HG03354 (cell line): ENCODE measurements around the gene HMOX1.
"Not testable (repeated sequence)": the region's sequence is repeated elsewhere in the genome, so short reads cannot be mapped to it uniquely, and the experiment has no call there.

ENCODE experiments used
- ATAC-seq: cut with Tn5 transposase; IDR thresholded peaks from one replicate; pipeline ENCODE4 v1.9.1; 2021; ENCODE audit warnings: mild to moderate bottlenecking; ENCODE audit not compliant: unreplicated experiment, poor library complexity, severe bottlenecking

Gene HMOX1

DNA sequence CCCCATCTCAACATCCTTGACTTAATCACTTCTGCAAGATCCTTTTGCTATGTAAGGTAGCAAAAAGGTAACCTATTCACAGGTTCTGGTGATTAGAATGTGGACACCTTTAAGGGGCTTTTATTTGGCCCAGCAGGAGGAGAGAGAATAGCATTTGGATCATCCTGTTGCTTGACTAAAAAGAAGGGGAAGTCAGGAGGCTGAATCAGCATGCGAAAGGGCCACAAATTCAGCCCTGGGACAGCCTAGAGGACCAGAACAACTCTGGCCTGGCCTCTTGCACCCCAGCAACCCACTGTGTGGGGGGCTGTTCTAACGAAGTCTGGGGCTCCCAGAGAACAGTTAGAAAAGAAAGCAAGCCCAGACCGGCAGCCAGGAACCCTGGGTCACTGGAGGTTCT, 3.2 kb upstream of the HMOX1 start:
- ATAC-seq, result no peak

DNA sequence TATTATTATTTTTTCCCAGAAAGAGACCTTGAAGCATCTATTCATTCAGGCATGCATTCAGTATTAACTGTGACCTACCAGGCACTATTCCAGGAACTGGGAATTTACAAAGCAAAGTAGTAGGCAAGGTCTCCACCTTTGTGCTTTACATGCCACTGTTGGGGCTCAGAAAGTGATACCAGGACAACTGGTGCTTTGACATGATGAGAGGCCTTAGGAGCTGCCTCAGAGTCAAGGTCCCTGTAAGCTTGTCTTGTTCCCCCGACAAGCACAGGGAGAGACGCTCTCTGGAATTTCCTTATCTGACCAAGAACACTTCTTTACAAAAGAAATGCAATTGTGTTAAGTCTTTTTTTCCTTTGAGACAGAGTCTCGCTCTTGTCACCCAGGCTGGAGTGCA, 2.3 kb upstream of the HMOX1 start:
- no peak for ATAC-seq

DNA sequence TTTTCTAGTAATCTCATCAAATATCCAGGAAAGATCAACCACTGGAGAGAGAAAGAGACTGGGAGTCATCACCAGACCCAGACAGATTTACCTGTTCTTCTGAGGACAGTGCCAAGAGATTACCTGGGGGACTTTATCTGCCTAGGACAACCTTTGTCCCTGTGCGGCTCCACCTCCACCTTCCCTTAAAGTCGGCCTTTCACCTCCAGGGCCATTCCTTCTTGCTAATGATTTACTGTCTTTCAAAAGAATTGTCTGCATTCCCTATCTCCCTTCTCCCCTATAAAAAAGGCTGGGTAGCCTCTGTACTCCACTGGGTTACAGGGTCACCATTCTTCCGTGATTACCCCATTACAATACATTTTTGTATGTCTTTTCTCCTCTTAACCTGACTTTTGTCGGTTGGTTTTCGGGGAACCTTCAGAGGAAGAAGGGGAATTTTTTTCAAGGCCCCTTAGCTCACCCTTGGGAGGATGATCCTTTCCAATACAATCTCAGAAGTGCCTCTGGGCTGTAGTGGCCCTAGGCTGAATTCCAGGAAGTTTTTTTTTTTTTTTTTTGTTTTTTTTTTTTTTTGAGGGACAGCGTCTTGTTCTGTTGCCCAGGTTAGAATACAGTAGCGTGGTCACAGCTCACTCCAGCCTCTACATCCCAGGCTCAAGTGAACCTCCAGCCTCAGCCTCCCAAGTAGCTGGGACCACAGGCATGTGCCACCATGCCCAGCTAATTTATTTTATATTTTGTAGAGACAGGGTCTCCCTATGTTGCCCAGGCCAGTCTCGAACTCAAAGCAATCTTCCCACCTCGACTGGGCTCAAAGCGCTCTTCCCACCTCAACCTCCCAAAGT, 1.5 kb upstream of the HMOX1 start:
- no peak for ATAC-seq

DNA sequence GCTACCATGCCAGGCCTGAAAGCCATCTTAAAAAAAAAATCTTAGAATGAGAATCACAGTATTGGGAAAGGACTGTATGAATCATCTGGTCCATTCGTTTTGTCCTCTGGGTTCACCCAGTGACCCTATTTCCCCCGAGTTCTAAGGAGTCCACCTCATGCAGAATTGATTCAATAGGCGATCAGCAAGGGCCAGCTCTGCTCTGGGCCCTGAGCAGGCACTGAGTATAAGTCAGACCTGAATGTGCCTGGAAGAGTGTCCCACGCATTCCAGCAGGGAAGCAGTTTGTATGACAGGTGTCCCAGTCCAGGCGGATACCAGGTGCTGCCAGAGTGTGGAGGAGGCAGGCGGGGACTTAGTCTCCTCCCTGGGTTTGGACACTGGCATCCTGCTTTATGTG, 883 bp upstream of the HMOX1 start:
- ATAC-seq, result no peak

DNA sequence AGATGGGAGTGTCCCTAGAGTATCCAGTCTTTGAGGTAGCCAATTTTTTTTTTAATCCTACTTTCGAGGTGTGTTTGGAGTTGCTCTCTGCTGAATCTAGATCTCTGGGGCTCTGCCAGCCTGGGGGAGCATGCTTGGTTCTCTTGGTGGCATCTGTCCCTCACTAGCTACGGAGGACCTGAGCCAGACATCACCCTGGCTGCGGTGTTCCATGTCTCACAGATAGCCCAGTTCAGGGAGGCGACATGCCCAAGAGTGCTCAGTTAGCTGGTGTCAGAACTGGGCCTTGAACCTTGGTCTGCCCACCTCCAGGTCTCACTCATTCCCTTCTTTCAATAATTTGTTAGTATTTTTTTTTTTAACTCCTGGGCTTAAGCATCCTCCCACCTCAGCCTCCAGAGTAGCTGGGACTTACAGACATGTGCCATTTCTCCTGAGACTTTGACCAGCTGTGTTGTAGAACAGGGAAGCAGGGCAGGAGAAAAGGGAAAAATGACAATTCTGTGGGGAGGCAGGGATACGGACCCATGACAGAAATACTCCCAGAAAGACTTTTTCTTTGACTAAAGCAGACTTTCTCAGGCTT, 621 bp downstream of the HMOX1 start:
- no peak for ATAC-seq

DNA sequence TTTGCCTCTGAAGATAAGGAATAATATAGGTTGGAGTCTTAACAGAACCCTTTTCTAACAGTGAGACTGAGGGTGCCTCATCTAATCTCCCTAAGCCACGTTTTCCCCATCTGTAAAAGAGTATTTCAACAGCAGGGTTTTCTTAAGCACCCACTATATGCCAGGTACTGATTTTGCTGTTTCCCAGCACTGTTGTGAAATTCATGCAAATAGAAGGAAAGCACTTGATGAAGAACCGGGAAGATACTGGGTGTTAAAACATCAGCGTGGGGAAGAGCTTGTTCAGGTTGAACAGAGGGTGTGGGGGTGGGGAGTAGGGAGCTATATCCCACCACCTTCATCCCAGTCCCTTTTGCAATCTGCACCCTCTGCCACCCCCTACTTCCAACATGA, 2.8 kb downstream of the HMOX1 start:
- ATAC-seq, result no peak

DNA sequence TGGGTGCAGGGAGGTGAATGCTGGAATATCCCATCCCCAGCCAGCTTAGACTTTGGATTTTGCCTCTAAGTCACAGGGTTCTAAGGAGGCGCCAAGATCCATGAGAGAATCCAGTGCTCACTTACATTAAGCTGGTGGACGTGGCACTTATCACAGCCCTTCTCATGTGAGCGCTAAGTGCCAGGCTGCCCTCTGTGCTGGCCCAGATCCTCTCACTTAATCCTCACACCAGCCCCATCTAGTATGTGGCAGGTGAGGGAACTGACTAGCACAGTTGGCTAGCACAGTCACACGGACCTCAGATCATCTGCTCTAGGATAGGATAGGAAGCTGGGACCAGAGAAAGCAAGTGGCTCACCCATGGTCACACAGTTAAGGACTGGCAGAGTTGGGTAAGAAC, 3.6 kb downstream of the HMOX1 start:
- ATAC-seq, result no peak

DNA sequence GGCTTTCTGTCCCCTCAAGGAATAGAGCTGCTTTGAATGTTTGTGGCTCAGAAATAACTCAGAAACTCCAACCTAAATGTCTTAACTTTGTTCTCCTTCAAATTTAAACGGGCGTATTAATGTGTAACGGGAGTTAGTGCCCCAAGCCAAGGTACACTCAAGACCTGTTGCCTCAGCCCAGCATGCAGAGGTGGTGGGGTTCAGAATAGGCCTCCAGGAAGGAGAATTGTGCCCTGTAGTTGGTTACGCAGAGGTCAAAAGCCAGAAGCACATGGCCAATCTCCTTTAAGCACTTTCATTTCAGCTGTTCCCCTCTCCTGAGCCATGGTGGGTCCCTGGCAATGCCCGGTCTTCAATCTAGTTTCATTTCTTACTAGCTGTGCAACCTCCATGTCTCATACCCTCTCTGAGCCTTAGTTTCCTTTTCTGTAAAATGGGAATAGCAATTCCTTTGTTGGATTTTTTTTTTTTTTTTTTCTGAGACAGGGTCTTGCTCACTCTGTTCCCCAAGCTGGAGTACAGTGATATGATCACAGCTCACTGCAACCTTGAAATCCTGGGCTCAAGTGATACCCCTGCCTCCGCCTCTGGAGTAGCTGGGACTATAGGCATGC, 4.2 kb downstream of the HMOX1 start:
- ATAC-seq, result no peak

DNA sequence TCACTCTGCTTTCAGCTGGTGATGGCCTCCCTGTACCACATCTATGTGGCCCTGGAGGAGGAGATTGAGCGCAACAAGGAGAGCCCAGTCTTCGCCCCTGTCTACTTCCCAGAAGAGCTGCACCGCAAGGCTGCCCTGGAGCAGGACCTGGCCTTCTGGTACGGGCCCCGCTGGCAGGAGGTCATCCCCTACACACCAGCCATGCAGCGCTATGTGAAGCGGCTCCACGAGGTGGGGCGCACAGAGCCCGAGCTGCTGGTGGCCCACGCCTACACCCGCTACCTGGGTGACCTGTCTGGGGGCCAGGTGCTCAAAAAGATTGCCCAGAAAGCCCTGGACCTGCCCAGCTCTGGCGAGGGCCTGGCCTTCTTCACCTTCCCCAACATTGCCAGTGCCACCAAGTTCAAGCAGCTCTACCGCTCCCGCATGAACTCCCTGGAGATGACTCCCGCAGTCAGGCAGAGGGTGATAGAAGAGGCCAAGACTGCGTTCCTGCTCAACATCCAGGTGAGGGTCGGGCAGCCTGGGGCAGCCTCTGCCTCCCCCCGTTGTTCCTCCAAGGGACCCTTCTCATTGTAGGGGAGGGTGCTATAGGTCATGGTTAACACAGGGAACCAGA, 5.9 kb downstream of the HMOX1 start:
- ATAC-seq, result no peak

DNA sequence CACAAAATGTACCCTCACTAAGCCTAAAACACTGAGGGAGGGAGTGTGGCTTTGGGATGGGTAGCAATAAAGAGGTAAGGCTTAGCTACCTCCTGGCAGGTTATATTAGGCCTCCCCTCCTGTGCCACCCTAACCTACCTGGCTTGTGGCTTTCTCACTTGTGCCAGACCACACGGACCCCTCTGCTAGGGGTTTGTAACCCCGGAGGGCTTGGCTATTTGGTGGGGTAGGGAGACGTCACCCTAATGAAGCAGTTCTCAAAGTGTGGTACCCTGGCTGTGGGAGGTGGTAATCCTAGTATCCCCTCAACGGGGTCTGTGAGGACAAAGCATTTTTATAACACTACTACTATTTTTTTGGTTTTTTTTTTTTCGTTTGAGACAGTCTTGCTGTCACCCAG, 10.0 kb downstream of the HMOX1 start:
- ATAC-seq, result no peak

DNA sequence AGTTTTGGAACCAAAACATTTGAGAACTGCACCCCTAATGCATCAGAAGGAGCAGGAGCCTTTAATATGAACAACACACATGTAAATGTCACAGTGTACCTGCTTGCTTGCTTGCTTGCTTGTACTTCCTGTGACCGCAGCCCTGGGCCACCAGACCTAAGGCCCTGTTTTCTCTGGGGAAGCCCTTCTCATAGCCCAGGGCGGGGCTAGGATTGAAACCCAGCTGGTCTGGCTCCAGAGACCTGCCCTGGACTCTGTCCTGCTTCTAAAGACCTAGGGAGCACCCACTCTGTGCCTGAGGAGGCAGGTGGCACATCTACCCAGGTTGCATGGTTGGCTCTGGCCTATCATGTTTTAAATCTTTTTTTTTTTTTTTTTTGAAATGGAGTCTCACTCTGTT, 11.5 kb downstream of the HMOX1 start:
- no peak for ATAC-seq

DNA sequence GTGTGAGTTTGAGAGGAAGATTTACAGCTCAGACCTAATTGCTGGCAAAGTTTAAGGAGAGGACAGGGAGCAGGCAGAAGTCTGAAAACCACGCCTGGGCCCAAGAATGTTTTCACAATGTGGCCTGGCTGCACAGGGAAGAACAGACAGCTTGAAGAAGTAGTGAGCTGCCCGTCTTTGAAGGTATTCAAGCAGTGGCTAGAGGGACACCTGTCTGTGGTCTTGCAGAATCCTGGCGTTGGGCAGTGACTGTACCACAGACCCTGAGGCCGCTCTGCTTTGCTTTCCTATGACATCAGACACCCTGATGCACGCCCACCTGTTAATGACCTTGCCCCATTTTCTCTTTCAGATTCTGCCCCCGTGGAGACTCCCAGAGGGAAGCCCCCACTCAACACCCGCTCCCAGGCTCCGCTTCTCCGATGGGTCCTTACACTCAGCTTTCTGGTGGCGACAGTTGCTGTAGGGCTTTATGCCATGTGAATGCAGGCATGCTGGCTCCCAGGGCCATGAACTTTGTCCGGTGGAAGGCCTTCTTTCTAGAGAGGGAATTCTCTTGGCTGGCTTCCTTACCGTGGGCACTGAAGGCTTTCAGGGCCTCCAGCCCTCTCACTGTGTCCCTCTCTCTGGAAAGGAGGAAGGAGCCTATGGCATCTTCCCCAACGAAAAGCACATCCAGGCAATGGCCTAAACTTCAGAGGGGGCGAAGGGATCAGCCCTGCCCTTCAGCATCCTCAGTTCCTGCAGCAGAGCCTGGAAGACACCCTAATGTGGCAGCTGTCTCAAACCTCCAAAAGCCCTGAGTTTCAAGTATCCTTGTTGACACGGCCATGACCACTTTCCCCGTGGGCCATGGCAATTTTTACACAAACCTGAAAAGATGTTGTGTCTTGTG, 12.5 kb downstream of the HMOX1 start:
- no peak for ATAC-seq

DNA sequence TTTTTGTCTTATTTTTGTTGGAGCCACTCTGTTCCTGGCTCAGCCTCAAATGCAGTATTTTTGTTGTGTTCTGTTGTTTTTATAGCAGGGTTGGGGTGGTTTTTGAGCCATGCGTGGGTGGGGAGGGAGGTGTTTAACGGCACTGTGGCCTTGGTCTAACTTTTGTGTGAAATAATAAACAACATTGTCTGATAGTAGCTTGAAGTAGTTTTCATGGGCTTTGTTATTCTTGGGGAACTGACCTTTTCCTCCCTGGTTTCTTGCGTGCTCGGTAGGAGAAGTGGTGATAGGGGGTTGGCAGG, 13.1 kb downstream of the HMOX1 start:
- no peak for ATAC-seq

DNA sequence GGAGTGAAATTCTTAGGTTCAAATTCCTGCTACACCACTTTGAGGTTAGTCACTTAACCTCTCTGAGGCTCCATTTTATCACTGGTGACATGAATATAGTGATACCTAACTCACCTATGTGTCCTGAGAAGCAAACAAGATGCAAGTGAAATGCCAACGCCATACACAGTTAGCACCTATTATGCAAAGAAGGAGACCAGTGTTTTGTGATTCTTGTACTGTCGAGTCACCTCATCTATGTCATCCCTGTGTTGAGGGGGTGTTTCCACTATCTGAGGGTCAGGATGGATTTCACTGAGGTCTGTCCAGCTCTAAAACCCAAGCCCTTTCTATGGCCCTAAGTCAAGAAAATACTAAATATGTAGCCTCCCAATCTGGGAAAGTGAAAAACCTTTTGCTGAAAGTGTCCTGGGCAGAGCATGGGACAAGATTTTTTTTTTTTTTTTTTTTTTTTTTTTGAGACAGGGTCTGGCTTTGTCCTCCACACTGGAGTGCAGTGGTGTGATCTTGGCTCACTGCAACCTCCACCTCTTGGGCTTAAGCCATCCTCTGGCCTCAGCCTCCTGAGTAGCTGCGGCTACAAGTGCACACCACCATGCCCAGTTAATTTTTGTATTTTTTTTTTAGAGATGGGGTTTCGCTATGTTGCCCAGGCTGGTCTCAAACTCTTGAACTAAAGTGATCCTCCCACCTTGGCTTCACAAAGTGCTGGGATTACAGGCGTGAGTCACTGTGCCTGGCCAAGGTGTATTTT, 14.1 kb downstream of the HMOX1 start:
- ATAC-seq, result no peak

DNA sequence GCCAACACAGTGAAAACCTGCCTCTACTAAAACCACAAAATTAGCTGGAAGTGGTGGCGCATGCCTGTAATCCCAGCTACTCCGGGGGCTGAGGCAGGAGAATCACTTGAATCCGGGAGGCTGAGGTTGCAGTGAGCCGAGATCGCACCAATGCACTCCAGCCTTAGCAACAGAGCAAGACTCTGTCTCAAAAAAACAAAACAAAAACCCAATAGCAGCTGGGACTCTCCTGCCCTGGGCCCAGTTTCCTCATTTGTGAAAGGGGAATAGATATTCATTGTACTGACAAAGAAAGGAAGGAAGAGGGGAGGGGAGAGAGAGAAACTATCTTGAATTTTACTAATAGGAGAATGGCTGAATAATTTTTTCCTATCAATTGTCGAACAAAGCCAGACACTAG, 15.7 kb downstream of the HMOX1 start:
- not testable (repeated sequence) for ATAC-seq

DNA sequence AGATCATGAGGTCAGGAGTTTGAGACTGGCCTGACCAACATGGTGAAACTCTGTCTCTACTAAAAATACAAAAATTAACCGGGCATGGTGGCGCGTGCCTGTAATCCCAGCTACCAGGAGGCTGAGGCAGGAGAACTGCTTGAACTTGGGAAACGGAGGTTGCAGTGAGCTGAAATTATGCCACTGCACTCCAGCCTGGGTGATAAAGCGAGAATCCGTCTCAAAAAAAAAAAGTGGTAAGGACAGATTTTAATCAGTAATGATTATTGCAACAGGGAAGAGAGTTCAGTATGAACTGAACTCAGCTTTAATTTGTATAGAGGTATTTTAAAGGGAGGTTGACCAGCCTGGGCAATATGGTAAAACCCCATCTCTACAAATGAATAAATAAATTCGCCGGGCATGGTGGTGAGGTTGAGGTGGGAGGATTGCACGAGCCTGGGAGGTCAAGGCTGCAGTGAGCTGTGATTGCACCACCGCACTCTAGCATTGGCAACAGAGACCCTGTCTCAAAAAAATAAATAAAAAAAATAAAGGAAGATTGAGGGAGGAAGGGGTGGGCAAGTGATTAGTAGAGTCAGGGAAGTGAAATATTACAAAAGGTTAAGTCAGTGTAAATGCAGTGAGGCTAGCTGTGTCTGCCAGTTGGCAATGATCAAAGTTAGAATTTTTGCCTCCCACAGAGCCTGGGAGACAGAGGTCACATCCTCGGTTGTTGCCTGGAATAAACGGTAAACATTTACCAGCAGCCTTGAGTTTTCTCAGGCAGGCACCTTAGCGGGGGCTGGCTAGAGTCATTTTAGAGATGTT, 16.4 kb downstream of the HMOX1 start:
- ATAC-seq, result no peak

DNA sequence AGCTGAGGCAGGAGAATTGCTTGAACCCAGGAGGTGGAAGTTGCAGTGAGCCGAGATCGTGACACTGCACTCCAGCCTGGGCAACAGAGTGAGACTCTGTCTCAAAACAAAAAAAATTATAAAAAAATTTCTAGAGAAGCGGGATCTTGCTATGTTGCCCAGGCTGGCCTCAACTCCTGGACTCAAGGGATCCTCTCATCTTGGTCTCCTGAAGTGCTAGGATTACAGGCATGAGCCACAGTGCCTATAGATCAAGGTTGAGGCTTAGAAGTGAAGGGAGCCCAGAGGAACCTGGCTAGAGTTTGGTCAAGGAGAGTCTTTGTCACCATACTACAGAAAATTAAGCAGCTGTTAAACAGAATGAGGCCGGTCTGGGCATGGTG, 17.7 kb downstream of the HMOX1 start:
- no peak for ATAC-seq

DNA sequence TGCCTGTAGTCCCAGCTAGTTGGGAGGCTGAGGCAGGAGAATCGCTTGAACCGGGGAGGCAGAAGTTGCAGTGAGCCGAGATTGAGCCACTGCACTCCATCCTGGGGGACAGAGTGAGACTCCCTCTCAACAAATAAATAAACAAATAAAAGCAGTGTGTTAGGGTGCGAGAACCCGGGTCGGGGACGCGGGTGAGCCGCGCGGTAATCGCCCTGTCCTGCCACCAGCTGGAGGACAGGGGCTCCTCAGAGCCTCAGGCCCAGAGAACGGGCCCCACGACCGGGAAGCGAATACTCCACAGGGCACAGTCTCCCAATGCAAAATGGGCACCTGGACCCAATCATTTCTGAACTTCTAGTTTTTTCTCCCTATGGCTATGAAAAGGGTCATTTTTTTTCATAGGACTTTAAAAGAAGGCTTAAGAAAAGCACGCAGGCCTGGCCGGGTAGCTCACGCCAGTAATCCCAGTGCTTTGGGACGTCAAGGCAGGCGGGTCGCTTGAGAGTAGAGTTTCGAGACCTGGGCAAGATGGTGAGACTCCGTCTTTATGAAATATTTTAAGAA, 18.3 kb downstream of the HMOX1 start:
- no peak for ATAC-seq
